CD14-positive monocyte (primary cell): ENCODE data around the gene FUCA2. TPM values are rescaled to one million over a fixed set of nuclear protein-coding genes. Genes with fewer than 3 reads are reported as not detected.

Experiments used
- DNase-seq, 3 donors: peaks; one replicate each; pipeline ENCODE4 v3.0.0-alpha.2; 2011 to 2022
- H2AFZ ChIP-seq: 2 replicates; pipeline ENCODE4 v1.6.0; 2012; ENCODE audit warnings: mild to moderate bottlenecking, low read depth, low read length, inconsistent platforms; ENCODE audit not compliant: insufficient read depth, poor library complexity, severe bottlenecking
- H3K27ac ChIP-seq, 2 donors: 1 replicate in 1 of 2; 2 replicates in 1 of 2; pipeline ENCODE4 v1.5.1; 2012 to 2013; ENCODE audit warnings: low read length in 2 of 2, control low read depth in 1 of 2, inconsistent platforms in 1 of 2, low read depth in 1 of 2, mild to moderate bottlenecking in 1 of 2
- H3K27me3 ChIP-seq, 2 donors: one replicate each; pipeline versions ENCODE4 v1.6.0 to v1.6.1; 2011 to 2013; ENCODE audit warnings: low read length in 2 of 2; ENCODE audit not compliant: control insufficient read depth in 2 of 2, insufficient read depth in 2 of 2
- H3K36me3 ChIP-seq, 2 donors: replicated peaks in 1 of 2; 1 replicate in 1 of 2; 2 replicates in 1 of 2; pipeline versions ENCODE4 v1.5.1 to v1.6.1; 2012 to 2013; ENCODE audit warnings: low read length in 2 of 2, control low read depth in 1 of 2, inconsistent platforms in 1 of 2, mild to moderate bottlenecking in 1 of 2; ENCODE audit not compliant: insufficient read depth in 2 of 2, control insufficient read depth in 1 of 2
- H3K4me1 ChIP-seq, 2 donors: 1 replicate in 1 of 2; 2 replicates in 1 of 2; pipeline versions ENCODE4 v1.5.1 to v1.6.1; 2012 to 2013; ENCODE audit warnings: low read length in 2 of 2, control low read depth in 1 of 2, inconsistent platforms in 1 of 2, mild to moderate bottlenecking in 1 of 2, moderate library complexity in 1 of 2; ENCODE audit not compliant: insufficient read depth in 2 of 2, control insufficient read depth in 1 of 2
- H3K4me2 ChIP-seq: replicated peaks from 2 replicates; pipeline ENCODE3; 2012; ENCODE audit warnings: low read length, moderate library complexity, mild to moderate bottlenecking; ENCODE audit not compliant: poor library complexity, severe bottlenecking; ENCODE audit errors: extremely low read depth
- H3K4me3 ChIP-seq, 3 experiments: fragments of 200-600 bp in 1 of 3; sonication (generic) in 1 of 3; replicated peaks in 1 of 3; 1 replicate in 2 of 3; 2 replicates in 1 of 3; pipeline ENCODE4 v1.5.1; 2011 to 2013; ENCODE audit warnings: low read length in 3 of 3, mild to moderate bottlenecking in 3 of 3, control low read depth in 2 of 3, low read depth in 2 of 3, inconsistent platforms in 1 of 3, moderate library complexity in 1 of 3
- H3K79me2 ChIP-seq: 2 replicates; pipeline ENCODE4 v1.6.0; 2012; ENCODE audit warnings: mild to moderate bottlenecking, control low read depth, inconsistent platforms, low read length, moderate library complexity; ENCODE audit not compliant: insufficient read depth
- H3K9ac ChIP-seq: 2 replicates; pipeline ENCODE4 v1.6.0; 2017; ENCODE audit warnings: low read length, mild to moderate bottlenecking; ENCODE audit not compliant: insufficient read depth, poor library complexity, severe bottlenecking
- H3K9me3 ChIP-seq, 2 donors: replicated peaks in 1 of 2; 1 replicate in 1 of 2; 2 replicates in 1 of 2; pipeline versions ENCODE4 v1.5.1 to v1.6.1; 2012 to 2013; ENCODE audit warnings: low read length in 2 of 2, control low read depth in 1 of 2; ENCODE audit not compliant: control insufficient read depth in 1 of 2, insufficient read depth in 1 of 2
- H4K20me1 ChIP-seq: 2 replicates; pipeline ENCODE4 v1.6.0; 2012; ENCODE audit warnings: mild to moderate bottlenecking, low read length, control low read depth, moderate library complexity; ENCODE audit not compliant: insufficient read depth
- H3K27ac Mint-ChIP-seq, 7 donors: one replicate each; pipeline ENCODE4 v1.8.0; 2020; ENCODE audit warnings: mild to moderate bottlenecking in 7 of 7, mixed read lengths in 7 of 7, moderate library complexity in 6 of 7, inconsistent platforms in 2 of 7
- H3K27me3 Mint-ChIP-seq, 3 donors: one replicate each; pipeline ENCODE4 v1.8.0; 2021 to 2022; ENCODE audit warnings: low read depth in 3 of 3, mild to moderate bottlenecking in 3 of 3, mixed read lengths in 3 of 3, moderate library complexity in 3 of 3, inconsistent platforms in 1 of 3
- H3K36me3 Mint-ChIP-seq, 2 donors: one replicate each; pipeline ENCODE4 v1.8.0; 2020; ENCODE audit warnings: mixed read lengths in 2 of 2, inconsistent platforms in 1 of 2, mild to moderate bottlenecking in 1 of 2
- H3K4me1 Mint-ChIP-seq: one replicate; pipeline ENCODE4 v1.8.0; 2020; ENCODE audit warnings: mild to moderate bottlenecking, mixed read lengths
- H3K4me3 Mint-ChIP-seq, 2 donors: one replicate each; pipeline ENCODE4 v1.8.0; 2020; ENCODE audit warnings: mild to moderate bottlenecking in 2 of 2, mixed read lengths in 2 of 2, moderate library complexity in 1 of 2
- H3K9me3 Mint-ChIP-seq, 7 donors: one replicate each; pipeline ENCODE4 v1.8.0; 2020 to 2022; ENCODE audit warnings: mixed read lengths in 7 of 7, mild to moderate bottlenecking in 6 of 7, moderate library complexity in 6 of 7, inconsistent platforms in 2 of 7
- WGBS: methylation state at CpG from one replicate; pipeline ENCODE4 v1.1.5; 2013; ENCODE audit warnings: missing lambda C conversion rate; ENCODE audit not compliant: insufficient coverage; 5-methylcytosine and 5-hydroxymethylcytosine counted together
- intact Hi-C, 2 donors: fragments of 100-400 bp; cut with micrococcal nuclease; formaldehyde crosslinking; loops; one replicate each; pipeline versions ENCODE4 v1.15.0 to v1.15.1; 2023
- polyA plus RNA-seq, 3 donors: library from polyadenylated mRNA; depleted of rRNA in 1 of 3; unstranded in 2 of 3; stranded (reverse) in 1 of 3; fragments of 300-500 nt in 2 of 3; fragments of >200 nt in 1 of 3; fragmentation: Illumina TruSeq in 2 of 3; gene quantifications; 1 replicate in 2 of 3; 2 replicates in 1 of 3; pipeline ENCODE4 v1.2.3, GENCODE V29; 2012 to 2021
- TF ChIP-seq, protein P1 (sequence below): fragments of 200-600 bp; IDR thresholded peaks from one replicate; pipeline ENCODE4 v1.8.0; 2022; ENCODE audit warnings: antibody characterized with exemption, mild to moderate bottlenecking

Gene FUCA2
- polyA plus RNA-seq, 3 donors: 35.7 to 93.5 (median 83.7) TPM

DNA sequence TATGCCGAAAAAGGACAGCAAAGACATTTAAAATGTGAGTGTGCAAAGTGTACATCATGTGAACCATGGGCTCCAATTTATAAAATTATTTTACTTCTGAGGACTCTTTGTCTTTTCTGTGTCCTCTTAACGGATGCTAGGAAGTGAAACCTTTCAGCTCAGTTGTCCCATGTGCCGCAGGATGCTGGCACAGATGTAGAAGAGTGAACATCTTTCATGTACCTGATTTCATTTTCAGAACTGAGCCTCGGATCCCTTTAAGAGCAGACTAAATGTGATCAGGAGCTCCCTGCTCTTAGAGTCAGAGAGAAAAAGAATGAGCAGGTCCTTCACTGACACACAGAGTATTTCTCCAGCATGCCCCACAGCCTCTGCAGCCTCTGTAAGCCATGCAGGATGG lies 27.6 kb upstream of the FUCA2 start:
- Histone ChIP-seq H3K36me3 (no peaks in the 10 kb centered on the region), H3K9ac (no peak overlapping the region), H3K4me2 (no peak overlapping the region), H2AFZ (no peak overlapping the region), H3K4me1 (peaks cover 40 to 53% of the 10 kb centered on the region in 2 donors), H3K27ac (no peak overlapping the region), H3K79me2 (peaks cover 67% of the 10 kb centered on the region), H3K27me3 (no peaks in the 10 kb centered on the region), H3K4me3 (no peak overlapping the region), H4K20me1 (peaks cover 60% of the 10 kb centered on the region), H3K9me3 (no peaks in the 10 kb centered on the region)
- Mint-ChIP-seq H3K27me3 (no peaks in the 10 kb centered on the region), H3K9me3 (no peaks in the 10 kb centered on the region), H3K36me3 (no peaks in the 10 kb centered on the region), H3K27ac (no peak overlapping the region), H3K4me3 (no peak overlapping the region), H3K4me1 (peaks cover 55% of the 10 kb centered on the region)
- TF ChIP-seq, protein P1, sequence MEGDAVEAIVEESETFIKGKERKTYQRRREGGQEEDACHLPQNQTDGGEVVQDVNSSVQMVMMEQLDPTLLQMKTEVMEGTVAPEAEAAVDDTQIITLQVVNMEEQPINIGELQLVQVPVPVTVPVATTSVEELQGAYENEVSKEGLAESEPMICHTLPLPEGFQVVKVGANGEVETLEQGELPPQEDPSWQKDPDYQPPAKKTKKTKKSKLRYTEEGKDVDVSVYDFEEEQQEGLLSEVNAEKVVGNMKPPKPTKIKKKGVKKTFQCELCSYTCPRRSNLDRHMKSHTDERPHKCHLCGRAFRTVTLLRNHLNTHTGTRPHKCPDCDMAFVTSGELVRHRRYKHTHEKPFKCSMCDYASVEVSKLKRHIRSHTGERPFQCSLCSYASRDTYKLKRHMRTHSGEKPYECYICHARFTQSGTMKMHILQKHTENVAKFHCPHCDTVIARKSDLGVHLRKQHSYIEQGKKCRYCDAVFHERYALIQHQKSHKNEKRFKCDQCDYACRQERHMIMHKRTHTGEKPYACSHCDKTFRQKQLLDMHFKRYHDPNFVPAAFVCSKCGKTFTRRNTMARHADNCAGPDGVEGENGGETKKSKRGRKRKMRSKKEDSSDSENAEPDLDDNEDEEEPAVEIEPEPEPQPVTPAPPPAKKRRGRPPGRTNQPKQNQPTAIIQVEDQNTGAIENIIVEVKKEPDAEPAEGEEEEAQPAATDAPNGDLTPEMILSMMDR: no peak
- intact Hi-C loops: no loop called here
- 33% methylated on average over 1 of the region's 4 CpGs for whole genome bisulfite sequencing
- no peak for DNase-seq

DNA sequence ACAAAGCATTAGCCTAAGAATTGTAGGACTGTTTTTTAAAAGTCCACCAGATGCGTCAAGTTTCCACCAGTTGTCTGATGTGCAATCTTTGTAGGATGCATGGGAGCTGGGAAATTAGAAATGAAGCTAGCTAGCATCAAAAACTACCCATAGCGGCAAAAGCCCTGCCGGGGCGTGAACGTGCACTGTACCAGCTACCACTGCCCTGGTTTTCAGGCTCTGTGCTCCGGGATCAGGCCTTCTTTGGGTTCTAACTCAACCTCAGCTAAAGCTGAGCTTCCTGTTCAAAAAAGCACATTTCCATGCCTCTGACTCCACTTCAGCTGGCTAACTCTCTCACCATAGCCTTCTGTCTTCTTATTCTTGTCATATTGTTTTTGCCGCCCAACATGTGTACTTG lies 26.9 kb upstream of the FUCA2 start:
- no peaks in the 10 kb centered on the region for H3K27me3 ChIP-seq
- intact Hi-C loops: no loop called here
- no peaks in the 10 kb centered on the region for H3K36me3 Mint-ChIP-seq
- WGBS: 100% methylated on average over 6 of the region's 7 CpGs
- no peak overlapping the region for H3K27ac Mint-ChIP-seq
- TF ChIP-seq, protein P1: no peak
- no peaks in the 10 kb centered on the region for H3K27me3 Mint-ChIP-seq
- H3K9ac ChIP-seq: no peak overlapping the region
- H3K27ac ChIP-seq: no peak overlapping the region
- peak overlapping the region in 1 of 2 donors; percentile 80 for H3K4me3 Mint-ChIP-seq
- H3K9me3 Mint-ChIP-seq: no peaks in the 10 kb centered on the region
- peaks cover 60% of the 10 kb centered on the region for H3K79me2 ChIP-seq
- H3K4me1 ChIP-seq: peaks cover 33 to 51% of the 10 kb centered on the region in 2 donors
- H3K4me1 Mint-ChIP-seq: peaks cover 47% of the 10 kb centered on the region
- no peak overlapping the region for H3K4me3 ChIP-seq
- H3K9me3 ChIP-seq: no peaks in the 10 kb centered on the region
- H4K20me1 ChIP-seq: peaks cover 53% of the 10 kb centered on the region
- no peak overlapping the region for H2AFZ ChIP-seq
- peak overlapping the region; percentile 91 for H3K4me2 ChIP-seq
- no peak for DNase-seq
- no peaks in the 10 kb centered on the region for H3K36me3 ChIP-seq
